Breast epithelium (tissue), 4 donors: ENCODE measurements around the gene ZNF789. TPM values are rescaled to one million over a fixed set of nuclear protein-coding genes. Genes with fewer than 3 reads are reported as not detected.

Source experiments
- DNase-seq, 2 donors: peaks; one replicate each; pipeline ENCODE4 v3.0.0-alpha.2; 2019; ENCODE audit warnings: low spot score in 2 of 2
- H3K27ac ChIP-seq, 2 donors: fragments of 200-600 bp; sonication (generic) in 1 of 2; one replicate each; pipeline ENCODE4 v1.5.1; 2016 to 2019; ENCODE audit warnings: mild to moderate bottlenecking in 1 of 2
- H3K27me3 ChIP-seq, 2 donors: fragments of 200-600 bp; sonication (generic) in 1 of 2; one replicate each; pipeline versions ENCODE4 v1.5.1 to v1.6.0; 2017 to 2019; ENCODE audit warnings: control low read depth in 1 of 2, mild to moderate bottlenecking in 1 of 2
- H3K36me3 ChIP-seq: fragments of 200-600 bp; one replicate; pipeline ENCODE4 v1.5.1; 2019
- H3K4me1 ChIP-seq, 2 donors: fragments of 200-600 bp; sonication (generic); one replicate each; pipeline ENCODE4 v1.5.1; 2016 to 2019; ENCODE audit warnings: control low read depth in 1 of 2
- H3K4me3 ChIP-seq, 3 donors: fragments of 200-600 bp; sonication (generic); 1 replicate in 2 of 3; 2 replicates in 1 of 3; pipeline ENCODE4 v1.5.1; 2016 to 2019; ENCODE audit warnings: mild to moderate bottlenecking in 3 of 3, moderate library complexity in 2 of 3
- H3K9me3 ChIP-seq, 2 donors: fragments of 200-600 bp; sonication (generic) in 1 of 2; one replicate each; pipeline ENCODE4 v1.5.1; 2016 to 2019; ENCODE audit warnings: control low read depth in 1 of 2
- CTCF ChIP-seq, 3 donors: fragments of 450-650 bp; IDR thresholded peaks; one replicate each; pipeline ENCODE4 v1.5.1; 2016 to 2017; ENCODE audit warnings: antibody characterized with exemption in 3 of 3, mild to moderate bottlenecking in 3 of 3, moderate library complexity in 3 of 3
- POLR2A ChIP-seq: fragments of 450-650 bp; IDR thresholded peaks from one replicate; pipeline ENCODE4 v1.6.1; 2016; ENCODE audit warnings: antibody characterized with exemption, mild to moderate bottlenecking, moderate library complexity
- POLR2AphosphoS5 ChIP-seq, 3 donors: sonication (generic); formaldehyde crosslinking; IDR thresholded peaks; one replicate each; pipeline ENCODE4 v1.6.1; 2017; ENCODE audit warnings: antibody characterized with exemption in 3 of 3
- intact Hi-C: fragments of 100-400 bp; cut with DNase I; formaldehyde crosslinking; loops from one replicate; pipeline ENCODE4 v1.15.1; 2023; ENCODE audit warnings: low total_unique reads
- total RNA-seq, 3 donors: library from RNA; depleted of rRNA; stranded (reverse); fragments of >200 nt; gene quantifications; one replicate each; pipeline ENCODE4 v1.1.0, GENCODE V29; 2016

Gene ZNF789
- total RNA-seq, 3 donors from 2014 or later: 4.6 to 12.3 (median 8.5) TPM

GRCh38 chr7:99469381-99470065 lies 3.2 kb upstream of the ZNF789 start:
- peak overlapping the region; percentile 67 to 92 for H3K27ac ChIP-seq
- no peaks in the 10 kb centered on the region for H3K36me3 ChIP-seq
- no peak for DNase-seq
- no peaks in the 10 kb centered on the region for H3K9me3 ChIP-seq
- intact Hi-C loops: no loop called here
- peak overlapping the region; percentile 7 to 27 (median 22) for H3K4me3 ChIP-seq
- peaks cover 0 to 14% of the 10 kb centered on the region in 2 donors for H3K4me1 ChIP-seq
- H3K27me3 ChIP-seq: no peaks in the 10 kb centered on the region
- TF ChIP-seq POLR2A (no peak), POLR2AphosphoS5 (IDR thresholded peaks at IDR 0.05) (no peak), CTCF (IDR thresholded peaks at IDR 0.05) (no peak)

GRCh38 chr7:99473315-99473596 lies 566 bp downstream of the ZNF789 start:
- Histone ChIP-seq H3K27me3 (no peaks in the 10 kb centered on the region), H3K4me1 (peaks cover 0 to 8% of the 10 kb centered on the region in 2 donors), H3K27ac (peak overlapping the region in 1 of 2 donors; percentile 86), H3K4me3 (peak overlapping the region; percentile 64 to 86 (median 78)), H3K9me3 (no peaks in the 10 kb centered on the region), H3K36me3 (no peaks in the 10 kb centered on the region)
- intact Hi-C loops: no loop called here
- no peak for DNase-seq
- TF ChIP-seq CTCF (IDR thresholded peaks at IDR 0.05): no peak
- TF ChIP-seq POLR2AphosphoS5 (IDR thresholded peaks at IDR 0.05): no peak
- no peak for TF ChIP-seq POLR2A

GRCh38 chr7:99476107-99476506 lies 3.4 kb downstream of the ZNF789 start:
- intact Hi-C loops: no loop called here
- no peaks in the 10 kb centered on the region for H3K27me3 ChIP-seq
- H3K27ac ChIP-seq: no peak overlapping the region
- peaks cover 0 to 8% of the 10 kb centered on the region in 2 donors for H3K4me1 ChIP-seq
- TF ChIP-seq POLR2A (no peak), CTCF (IDR thresholded peaks at IDR 0.05) (no peak), POLR2AphosphoS5 (IDR thresholded peaks at IDR 0.05) (no peak)
- no peak for DNase-seq
- no peak overlapping the region for H3K4me3 ChIP-seq
- no peaks in the 10 kb centered on the region for H3K9me3 ChIP-seq
- no peaks in the 10 kb centered on the region for H3K36me3 ChIP-seq

- Histone ChIP-seq H3K9me3 (no peaks in the 10 kb centered on the region), H3K27ac (peak overlapping the region in 1 of 2 donors; percentile 10), H3K27me3 (no peaks in the 10 kb centered on the region), H3K4me1 (peaks cover 0 to under 1% of the 10 kb centered on the region in 2 donors), H3K36me3 (no peaks in the 10 kb centered on the region), H3K4me3 (no peak overlapping the region)
- no peak for DNase-seq
- TF ChIP-seq CTCF (IDR thresholded peaks at IDR 0.05) (no peak), POLR2A (no peak), POLR2AphosphoS5 (IDR thresholded peaks at IDR 0.05) (no peak)
- intact Hi-C loops: no loop called here
These were observed 6.1 kb downstream of the ZNF789 start for GRCh38 chr7:99478464-99479440.

- intact Hi-C loops: no loop called here
- Histone ChIP-seq H3K27me3 (no peaks in the 10 kb centered on the region), H3K27ac (peak overlapping the region in 1 of 2 donors; percentile 29), H3K36me3 (no peaks in the 10 kb centered on the region), H3K4me1 (no peaks in the 10 kb centered on the region), H3K9me3 (no peaks in the 10 kb centered on the region), H3K4me3 (no peak overlapping the region)
- TF ChIP-seq CTCF (IDR thresholded peaks at IDR 0.05) (no peak), POLR2A (no peak), POLR2AphosphoS5 (IDR thresholded peaks at IDR 0.05) (no peak)
- no peak for DNase-seq
These were observed 12.4 kb downstream of the ZNF789 start for GRCh38 chr7:99485094-99485493.
